ENCODE data around the gene KCNE1.
"Not testable (repeated sequence)": the region's sequence is repeated elsewhere in the genome, so short reads cannot be mapped to it uniquely, and the experiment has no call there.

The KCNE1 gene

GRCh38 chr21:34514576-34515115 is 2.6 kb upstream of the KCNE1 start:
- H3K9me3 Mint-ChIP-seq: peaks cover 0 to 2% of the 10 kb centered on the region in 2 donors
- no peak overlapping the region for H3K4me3 Mint-ChIP-seq
- ATAC-seq (replicated peaks) (no peak), DNase-seq (no peak)
- peaks cover 0 to 5% of the 10 kb centered on the region in 2 donors for H3K27me3 Mint-ChIP-seq
- peaks cover 27 to 29% of the 10 kb centered on the region in 2 donors for H3K36me3 Mint-ChIP-seq
- H3K4me1 Mint-ChIP-seq: peaks cover 8 to 26% of the 10 kb centered on the region in 2 donors
- H3K27ac Mint-ChIP-seq: no peak overlapping the region

GRCh38 chr21:34513129-34513675 is 1.2 kb upstream of the KCNE1 start:
- H3K27me3 Mint-ChIP-seq: peaks cover 0 to 5% of the 10 kb centered on the region in 2 donors
- DNase-seq (no peak), ATAC-seq (replicated peaks) (no peak)
- H3K4me3 Mint-ChIP-seq: no peak overlapping the region
- peaks cover 18% of the 10 kb centered on the region in 2 donors for H3K36me3 Mint-ChIP-seq
- H3K27ac Mint-ChIP-seq: no peak overlapping the region
- peaks cover 0 to 2% of the 10 kb centered on the region in 2 donors for H3K9me3 Mint-ChIP-seq
- H3K4me1 Mint-ChIP-seq: peaks cover 8 to 21% of the 10 kb centered on the region in 2 donors

GRCh38 chr21:34511181-34511580 is 829 bp downstream of the KCNE1 start:
- peaks cover 3 to 8% of the 10 kb centered on the region in 2 donors for H3K4me1 Mint-ChIP-seq
- ATAC-seq (replicated peaks): no peak
- no peak overlapping the region for H3K4me3 Mint-ChIP-seq
- H3K27ac Mint-ChIP-seq: no peak overlapping the region
- no peaks in the 10 kb centered on the region for H3K9me3 Mint-ChIP-seq
- peaks cover 4% of the 10 kb centered on the region in 2 donors for H3K36me3 Mint-ChIP-seq
- H3K27me3 Mint-ChIP-seq: peaks cover 0 to 9% of the 10 kb centered on the region in 2 donors
- DNase-seq: no peak

- Mint-ChIP-seq H3K27ac (no peak overlapping the region), H3K27me3 (peaks cover 0 to 9% of the 10 kb centered on the region in 2 donors), H3K9me3 (no peaks in the 10 kb centered on the region), H3K4me3 (no peak overlapping the region), H3K4me1 (peaks cover 3 to 8% of the 10 kb centered on the region in 2 donors), H3K36me3 (peaks cover 4% of the 10 kb centered on the region in 2 donors)
- ATAC-seq (replicated peaks) (peak; percentile 94 to 95), DNase-seq (peak; percentile 68)
Observed at GRCh38 chr21:34510148-34511142, 1.6 kb downstream of the KCNE1 start.

GRCh38 chr21:34509151-34509550 is 2.9 kb downstream of the KCNE1 start:
- Mint-ChIP-seq H3K4me1 (peaks cover 4 to 8% of the 10 kb centered on the region in 2 donors), H3K27me3 (peaks cover 7 to 9% of the 10 kb centered on the region in 2 donors), H3K9me3 (no peaks in the 10 kb centered on the region), H3K36me3 (peaks cover 4% of the 10 kb centered on the region in 2 donors), H3K27ac (no peak overlapping the region), H3K4me3 (no peak overlapping the region)
- ATAC-seq (replicated peaks) (no peak), DNase-seq (no peak)

- DNase-seq (no peak), ATAC-seq (replicated peaks) (no peak)
- H3K27ac Mint-ChIP-seq: peak overlapping the region; percentile 27
- H3K4me3 Mint-ChIP-seq: no peak overlapping the region
- H3K27me3 Mint-ChIP-seq: peaks cover 11 to 13% of the 10 kb centered on the region in 2 donors
- peaks cover 0 to 2% of the 10 kb centered on the region in 2 donors for H3K4me1 Mint-ChIP-seq
- no peaks in the 10 kb centered on the region for H3K9me3 Mint-ChIP-seq
- H3K36me3 Mint-ChIP-seq: peaks cover 0 to 1% of the 10 kb centered on the region in 2 donors
Observed at GRCh38 chr21:34504595-34504994, 7.4 kb downstream of the KCNE1 start.

- Mint-ChIP-seq H3K36me3 (peaks cover 8 to 9% of the 10 kb centered on the region in 2 donors), H3K4me3 (no peak overlapping the region), H3K27ac (no peak overlapping the region), H3K4me1 (peaks cover 0 to 2% of the 10 kb centered on the region in 2 donors), H3K9me3 (peaks cover 14 to 15% of the 10 kb centered on the region in 2 donors), H3K27me3 (peaks cover 19 to 32% of the 10 kb centered on the region in 2 donors)
- DNase-seq (no peak), ATAC-seq (replicated peaks) (no peak)
Observed at GRCh38 chr21:34502480-34503106, 9.4 kb downstream of the KCNE1 start.

GRCh38 chr21:34501716-34502115 is 10.3 kb downstream of the KCNE1 start:
- ATAC-seq (replicated peaks): no peak
- H3K4me3 Mint-ChIP-seq: no peak overlapping the region
- H3K36me3 Mint-ChIP-seq: peaks cover 8 to 9% of the 10 kb centered on the region in 2 donors
- H3K9me3 Mint-ChIP-seq: peaks cover 18 to 22% of the 10 kb centered on the region in 2 donors
- H3K27ac Mint-ChIP-seq: no peak overlapping the region
- no peak for DNase-seq
- H3K4me1 Mint-ChIP-seq: peaks cover 0 to 2% of the 10 kb centered on the region in 2 donors
- H3K27me3 Mint-ChIP-seq: peaks cover 15 to 33% of the 10 kb centered on the region in 2 donors

GRCh38 chr21:34500191-34500590 is 11.8 kb downstream of the KCNE1 start:
- peaks cover 22 to 29% of the 10 kb centered on the region in 2 donors for H3K9me3 Mint-ChIP-seq
- H3K4me1 Mint-ChIP-seq: peaks cover 0 to 2% of the 10 kb centered on the region in 2 donors
- peaks cover 8 to 11% of the 10 kb centered on the region in 2 donors for H3K36me3 Mint-ChIP-seq
- ATAC-seq (replicated peaks): no peak
- H3K27me3 Mint-ChIP-seq: peaks cover 15 to 41% of the 10 kb centered on the region in 2 donors
- no peak for DNase-seq
- H3K4me3 Mint-ChIP-seq: no peak overlapping the region
- H3K27ac Mint-ChIP-seq: no peak overlapping the region

GRCh38 chr21:34499116-34499515 is 12.9 kb downstream of the KCNE1 start:
- H3K9me3 Mint-ChIP-seq: peaks cover 22 to 29% of the 10 kb centered on the region in 2 donors
- peaks cover 15 to 33% of the 10 kb centered on the region in 2 donors for H3K27me3 Mint-ChIP-seq
- H3K27ac Mint-ChIP-seq: no peak overlapping the region
- no peak overlapping the region for H3K4me3 Mint-ChIP-seq
- ATAC-seq (replicated peaks): no peak
- no peaks in the 10 kb centered on the region for H3K4me1 Mint-ChIP-seq
- no peak for DNase-seq
- H3K36me3 Mint-ChIP-seq: peaks cover 8 to 11% of the 10 kb centered on the region in 2 donors

GRCh38 chr21:34498623-34499022 is 13.4 kb downstream of the KCNE1 start:
- Mint-ChIP-seq H3K4me1 (no peaks in the 10 kb centered on the region), H3K4me3 (no peak overlapping the region), H3K27me3 (peaks cover 15 to 29% of the 10 kb centered on the region in 2 donors), H3K36me3 (peaks cover 8 to 10% of the 10 kb centered on the region in 2 donors), H3K27ac (no peak overlapping the region), H3K9me3 (peaks cover 22 to 29% of the 10 kb centered on the region in 2 donors)
- DNase-seq (no peak), ATAC-seq (replicated peaks) (no peak)

GRCh38 chr21:34483854-34484253 is 28.2 kb downstream of the KCNE1 start:
- not testable (repeated sequence) for H3K27me3 Mint-ChIP-seq; H3K4me1 Mint-ChIP-seq; ATAC-seq (replicated peaks); H3K27ac Mint-ChIP-seq; H3K36me3 Mint-ChIP-seq; H3K4me3 Mint-ChIP-seq; H3K9me3 Mint-ChIP-seq; DNase-seq

- not testable (repeated sequence) for H3K27ac Mint-ChIP-seq; ATAC-seq (replicated peaks); H3K4me3 Mint-ChIP-seq; H3K27me3 Mint-ChIP-seq; H3K36me3 Mint-ChIP-seq; DNase-seq; H3K4me1 Mint-ChIP-seq; H3K9me3 Mint-ChIP-seq
Observed at GRCh38 chr21:34483435-34483834, 28.6 kb downstream of the KCNE1 start.

- not testable (repeated sequence) for ATAC-seq (replicated peaks); DNase-seq; H3K36me3 Mint-ChIP-seq; H3K4me1 Mint-ChIP-seq; H3K27ac Mint-ChIP-seq; H3K9me3 Mint-ChIP-seq; H3K27me3 Mint-ChIP-seq; H3K4me3 Mint-ChIP-seq
Observed at GRCh38 chr21:34467333-34467732, 44.7 kb downstream of the KCNE1 start.

All from stimulated activated naive B cell treated with anti-CD40 and anti-IgM and Interleukin-4, amounts not matched to agents 10 μg/mL and 1 μg/mL and 100 μg/mL, for 72 hours (primary cell).